ENCODE data around the gene PHETA1.

PHETA1 gene

GRCh38 chr12:111319600-111320257 lies 49.2 kb downstream of the PHETA1 start:
- H3K27ac ChIP-seq (ENCODE audit: low read length), result no peak overlapping the region
- H3K4me1 ChIP-seq (ENCODE audit: control insufficient read depth, insufficient read depth, low read length), result no peaks in the 10 kb centered on the region
- no peak overlapping the region for H3K4me3 ChIP-seq (ENCODE audit: low read length in 2 of 2)
- no peaks in the 10 kb centered on the region for H3K36me3 ChIP-seq (ENCODE audit: control insufficient read depth in 2 of 2, insufficient read depth in 2 of 2, low read length in 2 of 2)
- H3K27me3 ChIP-seq (ENCODE audit: control insufficient read depth in 1 of 2, insufficient read depth in 2 of 2, low read length in 2 of 2), result peaks cover 0 to 2% of the 10 kb centered on the region in 2 donors
- H3K9ac ChIP-seq (ENCODE audit: low read length in 2 of 2), result no peak overlapping the region
- no peaks in the 10 kb centered on the region for H3K9me3 ChIP-seq (ENCODE audit: control insufficient read depth in 2 of 2, low read length in 2 of 2)

GRCh38 chr12:111318450-111318849 lies 50.4 kb downstream of the PHETA1 start:
- Histone ChIP-seq H3K36me3 (ENCODE audit: control insufficient read depth in 2 of 2, insufficient read depth in 2 of 2, low read length in 2 of 2) (no peaks in the 10 kb centered on the region), H3K27ac (ENCODE audit: low read length) (no peak overlapping the region), H3K4me1 (ENCODE audit: control insufficient read depth, insufficient read depth, low read length) (no peaks in the 10 kb centered on the region), H3K4me3 (ENCODE audit: low read length in 2 of 2) (no peak overlapping the region), H3K9ac (ENCODE audit: low read length in 2 of 2) (no peak overlapping the region), H3K9me3 (ENCODE audit: control insufficient read depth in 2 of 2, low read length in 2 of 2) (no peaks in the 10 kb centered on the region), H3K27me3 (ENCODE audit: control insufficient read depth in 1 of 2, insufficient read depth in 2 of 2, low read length in 2 of 2) (peaks cover 4% of the 10 kb centered on the region in 2 donors)

GRCh38 chr12:111316671-111317070 lies 52.2 kb downstream of the PHETA1 start:
- H3K36me3 ChIP-seq (ENCODE audit: control insufficient read depth in 2 of 2, insufficient read depth in 2 of 2, low read length in 2 of 2), result no peaks in the 10 kb centered on the region
- no peak overlapping the region for H3K4me3 ChIP-seq (ENCODE audit: low read length in 2 of 2)
- H3K27ac ChIP-seq (ENCODE audit: low read length), result no peak overlapping the region
- H3K4me1 ChIP-seq (ENCODE audit: control insufficient read depth, insufficient read depth, low read length), result no peaks in the 10 kb centered on the region
- H3K27me3 ChIP-seq (ENCODE audit: control insufficient read depth in 1 of 2, insufficient read depth in 2 of 2, low read length in 2 of 2), result peaks cover 4% of the 10 kb centered on the region in 2 donors
- H3K9ac ChIP-seq (ENCODE audit: low read length in 2 of 2), result no peak overlapping the region
- H3K9me3 ChIP-seq (ENCODE audit: control insufficient read depth in 2 of 2, low read length in 2 of 2), result no peaks in the 10 kb centered on the region

- Histone ChIP-seq H3K9me3 (ENCODE audit: control insufficient read depth in 2 of 2, low read length in 2 of 2) (no peaks in the 10 kb centered on the region), H3K36me3 (ENCODE audit: control insufficient read depth in 2 of 2, insufficient read depth in 2 of 2, low read length in 2 of 2) (no peaks in the 10 kb centered on the region), H3K9ac (ENCODE audit: low read length in 2 of 2) (no peak overlapping the region), H3K27ac (ENCODE audit: low read length) (no peak overlapping the region), H3K27me3 (ENCODE audit: control insufficient read depth in 1 of 2, insufficient read depth in 2 of 2, low read length in 2 of 2) (peaks cover 4% of the 10 kb centered on the region in 2 donors), H3K4me1 (ENCODE audit: control insufficient read depth, insufficient read depth, low read length) (no peaks in the 10 kb centered on the region), H3K4me3 (ENCODE audit: low read length in 2 of 2) (no peak overlapping the region)
Observed at GRCh38 chr12:111314953-111315539, 53.8 kb downstream of the PHETA1 start.

- Histone ChIP-seq H3K9me3 (ENCODE audit: control insufficient read depth in 2 of 2, low read length in 2 of 2) (no peaks in the 10 kb centered on the region), H3K9ac (ENCODE audit: low read length in 2 of 2) (no peak overlapping the region), H3K4me3 (ENCODE audit: low read length in 2 of 2) (no peak overlapping the region), H3K4me1 (ENCODE audit: control insufficient read depth, insufficient read depth, low read length) (no peaks in the 10 kb centered on the region), H3K36me3 (ENCODE audit: control insufficient read depth in 2 of 2, insufficient read depth in 2 of 2, low read length in 2 of 2) (no peaks in the 10 kb centered on the region), H3K27me3 (ENCODE audit: control insufficient read depth in 1 of 2, insufficient read depth in 2 of 2, low read length in 2 of 2) (peaks cover 4% of the 10 kb centered on the region in 2 donors), H3K27ac (ENCODE audit: low read length) (no peak overlapping the region)
Observed at GRCh38 chr12:111313833-111314259, 55.0 kb downstream of the PHETA1 start.

- Histone ChIP-seq H3K4me3 (ENCODE audit: low read length in 2 of 2) (no peak overlapping the region), H3K27ac (ENCODE audit: low read length) (no peak overlapping the region), H3K4me1 (ENCODE audit: control insufficient read depth, insufficient read depth, low read length) (no peaks in the 10 kb centered on the region), H3K9ac (ENCODE audit: low read length in 2 of 2) (no peak overlapping the region), H3K9me3 (ENCODE audit: control insufficient read depth in 2 of 2, low read length in 2 of 2) (no peaks in the 10 kb centered on the region), H3K36me3 (ENCODE audit: control insufficient read depth in 2 of 2, insufficient read depth in 2 of 2, low read length in 2 of 2) (no peaks in the 10 kb centered on the region), H3K27me3 (ENCODE audit: control insufficient read depth in 1 of 2, insufficient read depth in 2 of 2, low read length in 2 of 2) (peaks cover 4% of the 10 kb centered on the region in 2 donors)
Observed at GRCh38 chr12:111312708-111313107, 56.2 kb downstream of the PHETA1 start.

GRCh38 chr12:111312016-111312415 lies 56.9 kb downstream of the PHETA1 start:
- Histone ChIP-seq H3K27me3 (ENCODE audit: control insufficient read depth in 1 of 2, insufficient read depth in 2 of 2, low read length in 2 of 2) (peaks cover 4% of the 10 kb centered on the region in 2 donors), H3K9me3 (ENCODE audit: control insufficient read depth in 2 of 2, low read length in 2 of 2) (no peaks in the 10 kb centered on the region), H3K27ac (ENCODE audit: low read length) (no peak overlapping the region), H3K9ac (ENCODE audit: low read length in 2 of 2) (no peak overlapping the region), H3K36me3 (ENCODE audit: control insufficient read depth in 2 of 2, insufficient read depth in 2 of 2, low read length in 2 of 2) (no peaks in the 10 kb centered on the region), H3K4me1 (ENCODE audit: control insufficient read depth, insufficient read depth, low read length) (no peaks in the 10 kb centered on the region), H3K4me3 (ENCODE audit: low read length in 2 of 2) (no peak overlapping the region)

- Histone ChIP-seq H3K9ac (ENCODE audit: low read length in 2 of 2) (no peak overlapping the region), H3K36me3 (ENCODE audit: control insufficient read depth in 2 of 2, insufficient read depth in 2 of 2, low read length in 2 of 2) (no peaks in the 10 kb centered on the region), H3K4me3 (ENCODE audit: low read length in 2 of 2) (no peak overlapping the region), H3K27me3 (ENCODE audit: control insufficient read depth in 1 of 2, insufficient read depth in 2 of 2, low read length in 2 of 2) (peaks cover 3 to 4% of the 10 kb centered on the region in 2 donors), H3K4me1 (ENCODE audit: control insufficient read depth, insufficient read depth, low read length) (no peaks in the 10 kb centered on the region), H3K9me3 (ENCODE audit: control insufficient read depth in 2 of 2, low read length in 2 of 2) (peaks cover 0 to under 1% of the 10 kb centered on the region in 2 donors), H3K27ac (ENCODE audit: low read length) (no peak overlapping the region)
Observed at GRCh38 chr12:111311011-111311410, 57.9 kb downstream of the PHETA1 start.

Measured in stomach smooth muscle (tissue), 2 donors.